ENCODE measurements around the gene ARHGAP6.

ARHGAP6 gene

GRCh38 chrX:11209798-11210414 is 455.8 kb downstream of the ARHGAP6 start:
- no peak for DNase-seq

GRCh38 chrX:11206716-11207115 is 459.0 kb downstream of the ARHGAP6 start:
- DNase-seq: no peak

GRCh38 chrX:11205796-11206195 is 459.9 kb downstream of the ARHGAP6 start:
- no peak for DNase-seq

GRCh38 chrX:11197671-11198070 is 468.0 kb downstream of the ARHGAP6 start:
- DNase-seq: no peak

- no peak for DNase-seq
Observed at GRCh38 chrX:11196476-11196875, 469.2 kb downstream of the ARHGAP6 start.

- no peak for DNase-seq
Observed at GRCh38 chrX:11193035-11193469, 472.7 kb downstream of the ARHGAP6 start.

GRCh38 chrX:11190745-11191510 is 474.8 kb downstream of the ARHGAP6 start:
- no peak for DNase-seq

GRCh38 chrX:11189097-11189496 is 476.6 kb downstream of the ARHGAP6 start:
- no peak for DNase-seq

GRCh38 chrX:11188664-11189063 is 477.1 kb downstream of the ARHGAP6 start:
- DNase-seq: no peak

GRCh38 chrX:11187001-11187400 is 478.7 kb downstream of the ARHGAP6 start:
- DNase-seq: no peak

- DNase-seq: no peak
Observed at GRCh38 chrX:11185861-11186260, 479.9 kb downstream of the ARHGAP6 start.

GRCh38 chrX:11180571-11180970 is 485.1 kb downstream of the ARHGAP6 start:
- DNase-seq: no peak

GRCh38 chrX:11172415-11172814 is 493.3 kb downstream of the ARHGAP6 start:
- no peak for DNase-seq

GRCh38 chrX:11171956-11172355 is 493.8 kb downstream of the ARHGAP6 start:
- DNase-seq: no peak

GRCh38 chrX:11164433-11164832 is 501.3 kb downstream of the ARHGAP6 start:
- no peak for DNase-seq

- DNase-seq: no peak
Observed at GRCh38 chrX:11159149-11159548, 506.6 kb downstream of the ARHGAP6 start.

- DNase-seq: no peak
Observed at GRCh38 chrX:11151799-11152559, 513.7 kb downstream of the ARHGAP6 start.

GRCh38 chrX:11148401-11148800 is 517.3 kb downstream of the ARHGAP6 start:
- no peak for DNase-seq

- DNase-seq: no peak
Observed at GRCh38 chrX:11146411-11146810, 519.3 kb downstream of the ARHGAP6 start.

- no peak for DNase-seq
Observed at GRCh38 chrX:11143931-11144678, 521.6 kb downstream of the ARHGAP6 start.

GRCh38 chrX:11138498-11139390 is 527.0 kb downstream of the ARHGAP6 start:
- no peak for DNase-seq

GRCh38 chrX:11137543-11138139 is 528.1 kb downstream of the ARHGAP6 start:
- DNase-seq: no peak

Data from cortex of kidney (tissue), 1 donor.